Natural killer cell treated with Interleukin-12 subunit alpha and Interleukin-12 subunit beta and Interleukin-15 and Interleukin-18, amount 100 ng/mL, for 72 hours (primary cell): ENCODE results near the gene PLGRKT. TPM values are rescaled to one million over a fixed set of nuclear protein-coding genes. Genes with fewer than 3 reads are reported as not detected.
"Not testable (repeated sequence)": the region's sequence is repeated elsewhere in the genome, so short reads cannot be mapped to it uniquely, and the experiment has no call there.

Source experiments
- ATAC-seq, 2 donors: fragments of 150-1000 bp; cut with Tn5 transposase in 1 of 2; sonication (Bioruptor Pico), chemical (Tn5 transposase) in 1 of 2; 2 replicates each; pipeline ENCODE4 v1.10.0; 2021
- DNase-seq: peaks from one replicate; pipeline ENCODE4 v3.0.0; 2022; ENCODE audit warnings: low spot score
- H3K27ac Mint-ChIP-seq, 2 donors: 1 replicate in 1 of 2; 2 replicates in 1 of 2; pipeline ENCODE4 v1.8.0; 2022; ENCODE audit warnings: mixed read lengths in 2 of 2, mild to moderate bottlenecking in 1 of 2, moderate library complexity in 1 of 2
- H3K27me3 Mint-ChIP-seq, 2 donors: 1 replicate in 1 of 2; 2 replicates in 1 of 2; pipeline ENCODE4 v1.8.0; 2022; ENCODE audit warnings: mixed read lengths in 2 of 2
- H3K36me3 Mint-ChIP-seq: one replicate; pipeline ENCODE4 v1.8.0; 2022; ENCODE audit warnings: mixed read lengths
- H3K4me1 Mint-ChIP-seq, 2 donors: 1 replicate in 1 of 2; 2 replicates in 1 of 2; pipeline ENCODE4 v1.8.0; 2022; ENCODE audit warnings: low read depth in 2 of 2, mixed read lengths in 2 of 2, mild to moderate bottlenecking in 1 of 2
- H3K4me3 Mint-ChIP-seq: one replicate; pipeline ENCODE4 v1.8.0; 2022; ENCODE audit warnings: mixed read lengths
- H3K9me3 Mint-ChIP-seq: 2 replicates; pipeline ENCODE4 v1.8.0; 2022; ENCODE audit warnings: mixed read lengths
- total RNA-seq, 2 donors: library from RNA; stranded (reverse); gene quantifications; one replicate each; pipeline ENCODE4 v1.2.3, GENCODE V29; 2022

Gene PLGRKT
- total RNA-seq, 2 donors from 2014 or later, result 30.7 to 47.4 TPM

GRCh38 chr9:5418481-5418880 is 19.2 kb downstream of the PLGRKT start:
- H3K27ac Mint-ChIP-seq, result no peak overlapping the region

GRCh38 chr9:5416953-5417352 is 20.8 kb downstream of the PLGRKT start:
- Mint-ChIP-seq H3K4me3 (no peak overlapping the region), H3K4me1 (peaks cover 16 to 30% of the 10 kb centered on the region in 2 donors), H3K36me3 (peaks cover 7% of the 10 kb centered on the region), H3K27me3 (no peaks in the 10 kb centered on the region), H3K9me3 (no peaks in the 10 kb centered on the region), H3K27ac (no peak overlapping the region)
- ATAC-seq, result no peak
- DNase-seq, result no peak

More at GRCh38 chr9:5418481-5418880, 19.2 kb downstream of the PLGRKT start:
- Mint-ChIP-seq H3K4me1 (peaks cover 16 to 32% of the 10 kb centered on the region in 2 donors), H3K4me3 (no peak overlapping the region), H3K36me3 (peaks cover 7% of the 10 kb centered on the region), H3K9me3 (no peaks in the 10 kb centered on the region), H3K27me3 (no peaks in the 10 kb centered on the region)
- no peak for ATAC-seq
- DNase-seq, result no peak

- Mint-ChIP-seq H3K36me3 (peaks cover 37% of the 10 kb centered on the region), H3K27ac (no peak overlapping the region), H3K4me3 (no peak overlapping the region), H3K9me3 (peaks cover 5% of the 10 kb centered on the region), H3K4me1 (peaks cover 13 to 19% of the 10 kb centered on the region in 2 donors), H3K27me3 (no peaks in the 10 kb centered on the region)
- no peak for ATAC-seq
- no peak for DNase-seq
Observed at GRCh38 chr9:5408596-5408995, 29.1 kb downstream of the PLGRKT start.

- peak overlapping the region in 1 of 2 donors; percentile 32 for H3K27ac Mint-ChIP-seq
- no peaks in the 10 kb centered on the region for H3K27me3 Mint-ChIP-seq
- ATAC-seq, result no peak
- H3K36me3 Mint-ChIP-seq, result peaks cover 29% of the 10 kb centered on the region
- DNase-seq, result no peak
- H3K9me3 Mint-ChIP-seq, result no peaks in the 10 kb centered on the region
- peaks cover 26 to 32% of the 10 kb centered on the region in 2 donors for H3K4me1 Mint-ChIP-seq
- H3K4me3 Mint-ChIP-seq, result no peak overlapping the region
Observed at GRCh38 chr9:5402217-5402616, 35.5 kb downstream of the PLGRKT start.

GRCh38 chr9:5397547-5397946 is 40.2 kb downstream of the PLGRKT start:
- not testable (repeated sequence) for ATAC-seq, H3K36me3 Mint-ChIP-seq

GRCh38 chr9:5395428-5395827 is 42.3 kb downstream of the PLGRKT start:
- no peaks in the 10 kb centered on the region for H3K36me3 Mint-ChIP-seq
- H3K4me3 Mint-ChIP-seq, result no peak overlapping the region
- no peaks in the 10 kb centered on the region for H3K27me3 Mint-ChIP-seq
- ATAC-seq (no peak), DNase-seq (no peak)
- no peaks in the 10 kb centered on the region for H3K9me3 Mint-ChIP-seq
- H3K27ac Mint-ChIP-seq, result no peak overlapping the region
- H3K4me1 Mint-ChIP-seq, result peaks cover 3 to 10% of the 10 kb centered on the region in 2 donors

More at GRCh38 chr9:5397547-5397946, 40.2 kb downstream of the PLGRKT start:
- not testable (repeated sequence) for H3K4me3 Mint-ChIP-seq, H3K27ac Mint-ChIP-seq, H3K27me3 Mint-ChIP-seq, H3K9me3 Mint-ChIP-seq, DNase-seq
- peaks cover 10 to 15% of the 10 kb centered on the region in 2 donors for H3K4me1 Mint-ChIP-seq

- H3K4me3 Mint-ChIP-seq, DNase-seq, H3K9me3 Mint-ChIP-seq, ATAC-seq, H3K27ac Mint-ChIP-seq, H3K36me3 Mint-ChIP-seq, H3K27me3 Mint-ChIP-seq: not testable (repeated sequence)
- H3K4me1 Mint-ChIP-seq, result peaks cover 14 to 22% of the 10 kb centered on the region in 2 donors
Observed at GRCh38 chr9:5393976-5394375, 43.7 kb downstream of the PLGRKT start.

GRCh38 chr9:5393497-5393896 is 44.2 kb downstream of the PLGRKT start:
- ATAC-seq (no peak), DNase-seq (no peak)
- Mint-ChIP-seq H3K4me1 (peaks cover 18 to 27% of the 10 kb centered on the region in 2 donors), H3K36me3 (no peaks in the 10 kb centered on the region), H3K9me3 (no peaks in the 10 kb centered on the region), H3K4me3 (no peak overlapping the region), H3K27me3 (no peaks in the 10 kb centered on the region), H3K27ac (no peak overlapping the region)

GRCh38 chr9:5392285-5392684 is 45.4 kb downstream of the PLGRKT start:
- H3K27ac Mint-ChIP-seq, result no peak overlapping the region
- H3K9me3 Mint-ChIP-seq, result no peaks in the 10 kb centered on the region
- H3K4me1 Mint-ChIP-seq, result peaks cover 28 to 34% of the 10 kb centered on the region in 2 donors

GRCh38 chr9:5389109-5389732 is 48.5 kb downstream of the PLGRKT start:
- peak; percentile 65 for DNase-seq
- peak; percentile 96 for ATAC-seq
- Mint-ChIP-seq H3K4me3 (peak overlapping the region; percentile 67), H3K36me3 (no peaks in the 10 kb centered on the region), H3K27me3 (no peaks in the 10 kb centered on the region), H3K4me1 (peaks cover 37 to 41% of the 10 kb centered on the region in 2 donors), H3K9me3 (no peaks in the 10 kb centered on the region), H3K27ac (peak overlapping the region; percentile 29 to 63)

More at GRCh38 chr9:5392285-5392684, 45.4 kb downstream of the PLGRKT start:
- no peaks in the 10 kb centered on the region for H3K36me3 Mint-ChIP-seq
- no peak overlapping the region for H3K4me3 Mint-ChIP-seq
- H3K27me3 Mint-ChIP-seq, result no peaks in the 10 kb centered on the region
- DNase-seq (no peak), ATAC-seq (no peak)

GRCh38 chr9:5388026-5388819 is 49.5 kb downstream of the PLGRKT start:
- H3K27ac Mint-ChIP-seq, result peak overlapping the region; percentile 29 to 63
- H3K9me3 Mint-ChIP-seq, result no peaks in the 10 kb centered on the region
- no peak overlapping the region for H3K4me3 Mint-ChIP-seq
- ATAC-seq (no peak), DNase-seq (no peak)
- H3K4me1 Mint-ChIP-seq, result peaks cover 33 to 41% of the 10 kb centered on the region in 2 donors
- no peaks in the 10 kb centered on the region for H3K27me3 Mint-ChIP-seq
- no peaks in the 10 kb centered on the region for H3K36me3 Mint-ChIP-seq

GRCh38 chr9:5384436-5384835 is 53.3 kb downstream of the PLGRKT start:
- Mint-ChIP-seq H3K27me3 (no peaks in the 10 kb centered on the region), H3K4me1 (peaks cover 33 to 35% of the 10 kb centered on the region in 2 donors), H3K27ac (no peak overlapping the region), H3K4me3 (no peak overlapping the region), H3K36me3 (no peaks in the 10 kb centered on the region), H3K9me3 (no peaks in the 10 kb centered on the region)
- ATAC-seq (peak in 1 of 2 donors; percentile 11), DNase-seq (no peak)

GRCh38 chr9:5382479-5382878 is 55.2 kb downstream of the PLGRKT start:
- no peaks in the 10 kb centered on the region for H3K27me3 Mint-ChIP-seq
- no peak overlapping the region for H3K27ac Mint-ChIP-seq
- no peak for DNase-seq
- ATAC-seq, result no peak
- H3K4me1 Mint-ChIP-seq, result peaks cover 16 to 18% of the 10 kb centered on the region in 2 donors
- no peaks in the 10 kb centered on the region for H3K36me3 Mint-ChIP-seq
- H3K9me3 Mint-ChIP-seq, result no peaks in the 10 kb centered on the region
- no peak overlapping the region for H3K4me3 Mint-ChIP-seq
